ENCODE results near the gene CARD11. TPM values are rescaled to one million over a fixed set of nuclear protein-coding genes. Genes with fewer than 3 reads are reported as not detected.

The CARD11 gene
- total RNA-seq (2022; extraction: Qiagen RNA extraction) = 2.1 to 2.7 TPM (median 2.3 TPM) in 5 replicates

GRCh38 chr7:3043544-3044371, at the start of gene CARD11:
TSS of gene CARD11 (minus strand) at chr7:3043867. CDS start at chr7:2958506, 85,361 bp downstream.

Other genes starting within 250 kb of the CARD11 start
- 33.2 to 46.1 TPM (median 43.7 TPM) in 5 replicates for gene GNA12, start 199.6 kb downstream of the CARD11 start, total RNA-seq (2022; extraction: Qiagen RNA extraction)